ENCODE measurements around the gene TTC28.

Gene TTC28

DNA sequence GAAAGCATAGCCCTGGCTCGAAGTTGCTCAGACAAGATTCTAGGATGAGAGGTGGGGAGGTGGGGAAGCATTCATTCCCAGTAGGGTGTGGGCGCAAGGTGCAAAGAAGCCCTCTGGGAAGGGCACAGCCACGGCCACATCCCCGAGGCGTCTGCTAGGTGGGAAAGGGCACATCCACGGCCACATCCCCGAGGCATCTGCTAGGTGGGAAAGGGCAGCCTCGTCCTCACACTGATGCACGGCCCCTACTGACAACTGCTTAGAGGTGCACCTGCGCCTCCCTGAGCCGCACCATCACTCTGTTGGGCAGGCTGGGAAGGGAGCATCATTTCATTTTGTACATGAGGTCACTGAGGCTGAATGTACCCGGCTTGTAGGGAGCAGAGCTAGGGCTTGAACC lies 666.0 kb downstream of the TTC28 start:
- H3K4me3 ChIP-seq (ENCODE audit: insufficient read depth, low read length, poor library complexity, severe bottlenecking) = no peak overlapping the region
- H3K27ac ChIP-seq (ENCODE audit: low read depth, low read length) = no peak overlapping the region
- H3K9me3 ChIP-seq (ENCODE audit: insufficient read depth, low read length) = no peaks in the 10 kb centered on the region
- H3K79me2 ChIP-seq (ENCODE audit: insufficient read depth, low read length) = no peaks in the 10 kb centered on the region
- H4K20me1 ChIP-seq (ENCODE audit: low read depth, low read length) = no peaks in the 10 kb centered on the region
- no peaks in the 10 kb centered on the region for H3K27me3 ChIP-seq (ENCODE audit: low read length)
- H3K36me3 ChIP-seq (ENCODE audit: low read length) = no peaks in the 10 kb centered on the region
- H3F3A ChIP-seq (ENCODE audit: insufficient read depth) = no peaks in the 10 kb centered on the region
- no peak overlapping the region for H2AFZ ChIP-seq (ENCODE audit: low read depth, low read length, severe bottlenecking)
- TF ChIP-seq CTCF (IDR thresholded peaks at IDR 0.05; ENCODE audit: insufficient read depth, low read length, poor library complexity, severe bottlenecking) (no peak), EZH2phosphoT487 (conservative IDR thresholded peaks at IDR 0.05; ENCODE audit: low read length) (no peak)
- no peak overlapping the region for H3K9ac ChIP-seq (ENCODE audit: low read length)
- no peaks in the 10 kb centered on the region for H3K9me2 ChIP-seq (replicated peaks; ENCODE audit: insufficient read depth, low read length)
- no peak overlapping the region for H3K4me2 ChIP-seq (ENCODE audit: low read depth, low read length, poor library complexity, severe bottlenecking)

GRCh38 chr22:28012832-28013460 lies 666.7 kb downstream of the TTC28 start:
- H3K4me3 ChIP-seq (ENCODE audit: insufficient read depth, low read length, poor library complexity, severe bottlenecking) = no peak overlapping the region
- TF ChIP-seq CTCF (IDR thresholded peaks at IDR 0.05; ENCODE audit: insufficient read depth, low read length, poor library complexity, severe bottlenecking) (no peak), EZH2phosphoT487 (conservative IDR thresholded peaks at IDR 0.05; ENCODE audit: low read length) (no peak)
- H3K27me3 ChIP-seq (ENCODE audit: low read length) = no peaks in the 10 kb centered on the region
- no peaks in the 10 kb centered on the region for H3K9me2 ChIP-seq (replicated peaks; ENCODE audit: insufficient read depth, low read length)
- H3K27ac ChIP-seq (ENCODE audit: low read depth, low read length) = no peak overlapping the region
- H3F3A ChIP-seq (ENCODE audit: insufficient read depth) = no peaks in the 10 kb centered on the region
- H3K4me2 ChIP-seq (ENCODE audit: low read depth, low read length, poor library complexity, severe bottlenecking) = no peak overlapping the region
- no peaks in the 10 kb centered on the region for H3K9me3 ChIP-seq (ENCODE audit: insufficient read depth, low read length)
- no peaks in the 10 kb centered on the region for H3K36me3 ChIP-seq (ENCODE audit: low read length)
- H3K79me2 ChIP-seq (ENCODE audit: insufficient read depth, low read length) = no peaks in the 10 kb centered on the region
- no peaks in the 10 kb centered on the region for H4K20me1 ChIP-seq (ENCODE audit: low read depth, low read length)
- H2AFZ ChIP-seq (ENCODE audit: low read depth, low read length, severe bottlenecking) = no peak overlapping the region
- no peak overlapping the region for H3K9ac ChIP-seq (ENCODE audit: low read length)

DNA sequence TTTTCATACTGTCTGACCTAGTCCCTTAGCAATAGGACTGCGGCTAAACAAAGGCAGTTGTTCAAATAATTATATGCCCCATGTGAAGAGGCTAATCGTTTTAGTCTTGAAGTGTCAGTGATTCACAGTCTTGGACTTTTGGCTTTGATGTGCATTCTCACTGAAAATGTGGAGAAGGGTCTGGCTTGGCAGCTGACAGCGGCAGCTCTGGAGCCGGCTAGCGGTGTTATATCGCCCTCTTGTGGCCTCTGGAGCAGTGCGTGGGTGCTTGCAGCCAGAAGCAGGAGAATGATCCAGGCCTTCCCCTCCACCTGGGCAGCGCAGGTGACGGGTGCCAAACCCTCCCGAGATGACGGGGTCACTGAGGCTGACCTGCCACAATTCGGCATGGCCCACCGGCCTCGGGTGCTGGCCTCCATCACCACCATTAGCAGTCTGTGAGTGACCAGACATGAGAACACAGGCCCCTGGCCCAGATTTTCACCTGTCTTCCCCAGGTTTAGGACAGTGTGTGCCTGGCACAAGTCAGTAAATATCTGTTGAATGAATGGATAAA lies 670.3 kb downstream of the TTC28 start:
- H3K9ac ChIP-seq (ENCODE audit: low read length) = no peak overlapping the region
- H3K4me3 ChIP-seq (ENCODE audit: insufficient read depth, low read length, poor library complexity, severe bottlenecking) = no peak overlapping the region
- no peak for TF ChIP-seq EZH2phosphoT487 (conservative IDR thresholded peaks at IDR 0.05; ENCODE audit: low read length)
- TF ChIP-seq CTCF (IDR thresholded peaks at IDR 0.05; ENCODE audit: insufficient read depth, low read length, poor library complexity, severe bottlenecking) = peak; percentile 81
- no peaks in the 10 kb centered on the region for H3K27me3 ChIP-seq (ENCODE audit: low read length)
- H3K9me3 ChIP-seq (ENCODE audit: insufficient read depth, low read length) = no peaks in the 10 kb centered on the region
- no peaks in the 10 kb centered on the region for H3K9me2 ChIP-seq (replicated peaks; ENCODE audit: insufficient read depth, low read length)
- H3K27ac ChIP-seq (ENCODE audit: low read depth, low read length) = no peak overlapping the region
- no peak overlapping the region for H3K4me2 ChIP-seq (ENCODE audit: low read depth, low read length, poor library complexity, severe bottlenecking)
- no peaks in the 10 kb centered on the region for H4K20me1 ChIP-seq (ENCODE audit: low read depth, low read length)
- no peaks in the 10 kb centered on the region for H3K79me2 ChIP-seq (ENCODE audit: insufficient read depth, low read length)
- H3F3A ChIP-seq (ENCODE audit: insufficient read depth) = no peaks in the 10 kb centered on the region
- H2AFZ ChIP-seq (ENCODE audit: low read depth, low read length, severe bottlenecking) = no peak overlapping the region
- no peaks in the 10 kb centered on the region for H3K36me3 ChIP-seq (ENCODE audit: low read length)

All from SU-DHL-6 (cell line).